IMR-90 (cell line): ENCODE data around the gene GRIPAP1. TPM values are rescaled to one million over a fixed set of nuclear protein-coding genes. Genes with fewer than 3 reads are reported as not detected.

Experiments
- ATAC-seq: fragments of 200-7000 bp; cut with Tn5 transposase; 2 replicates; pipeline ENCODE4 v1.9.1; 2020; ENCODE audit warnings: low read depth, mild to moderate bottlenecking, moderate library complexity
- BruUV-seq: library from RNA; stranded (reverse); fragments of 400-500 nt; replicated peaks from 2 replicates; lab custom pipeline; 2021; lab: Mats Ljungman, UMichigan
- CTCF ChIA-PET: fragments of 300-600 bp; formaldehyde crosslinking; extraction: SDS; loops from one replicate; lab custom pipeline; 2021; ENCODE audit warnings: antibody characterized with exemption; lab: Yijun Ruan, JAX
- POLR2A ChIA-PET: fragments of 300-600 bp; sonication (Branson Sonifier 250); formaldehyde crosslinking; loops from one replicate; lab custom pipeline; 2022; ENCODE audit warnings: antibody characterized with exemption; ENCODE audit not compliant: unreplicated experiment; lab: Charles Lee
- DNase-seq: peaks from one replicate; pipeline ENCODE4 v3.0.0; 2013
- H2AFZ ChIP-seq: replicated peaks from 2 replicates; pipeline ENCODE3; 2013; ENCODE audit warnings: low read length, mild to moderate bottlenecking; ENCODE audit not compliant: poor library complexity
- H2AK5ac ChIP-seq: 2 replicates; pipeline ENCODE4 v1.6.1; 2013; ENCODE audit warnings: low read depth, low read length, inconsistent platforms
- H2AK9ac ChIP-seq: replicated peaks from 2 replicates; pipeline ENCODE3; 2013; ENCODE audit warnings: mild to moderate bottlenecking, low read depth, low read length, moderate library complexity; ENCODE audit not compliant: poor library complexity
- H2BK120ac ChIP-seq: 2 replicates; pipeline ENCODE4 v1.6.1; 2013; ENCODE audit warnings: low read depth, low read length, inconsistent platforms
- H2BK15ac ChIP-seq: 3 replicates; pipeline ENCODE4 v1.6.1; 2013; ENCODE audit warnings: low read depth, low read length, inconsistent platforms
- H2BK20ac ChIP-seq: 2 replicates; pipeline ENCODE4 v1.6.1; 2013; ENCODE audit warnings: low read depth, mild to moderate bottlenecking, inconsistent platforms, low read length, moderate library complexity
- H2BK5ac ChIP-seq: 2 replicates; pipeline ENCODE4 v1.6.1; 2013; ENCODE audit warnings: mild to moderate bottlenecking, low read depth, low read length, inconsistent platforms; ENCODE audit not compliant: poor library complexity, severe bottlenecking
- H3K14ac ChIP-seq: replicated peaks from 2 replicates; pipeline ENCODE4 v1.6.1; 2013; ENCODE audit warnings: low read depth, low read length, inconsistent platforms
- H3K18ac ChIP-seq: 2 replicates; pipeline ENCODE4 v1.6.1; 2013; ENCODE audit warnings: low read depth, low read length, control low read depth
- H3K23ac ChIP-seq: 2 replicates; pipeline ENCODE4 v1.6.1; 2013; ENCODE audit warnings: low read depth, low read length, inconsistent platforms
- H3K27ac ChIP-seq: 2 replicates; pipeline ENCODE4 v1.5.1; 2013; ENCODE audit warnings: mild to moderate bottlenecking, control low read depth, low read length; ENCODE audit not compliant: insufficient read depth
- H3K27me3 ChIP-seq: 2 replicates; pipeline ENCODE4 v1.6.1; 2013; ENCODE audit warnings: low read length; ENCODE audit not compliant: control insufficient read depth, insufficient read depth
- H3K36me3 ChIP-seq: 2 replicates; pipeline ENCODE4 v1.6.1; 2013; ENCODE audit warnings: low read length, mixed read lengths; ENCODE audit not compliant: control insufficient read depth, insufficient read depth
- H3K4ac ChIP-seq: 2 replicates; pipeline ENCODE4 v1.6.1; 2013; ENCODE audit warnings: low read depth, low read length, inconsistent platforms
- H3K4me1 ChIP-seq: 2 replicates; pipeline ENCODE4 v1.6.1; 2013; ENCODE audit warnings: low read length, mixed read lengths; ENCODE audit not compliant: control insufficient read depth, insufficient read depth
- H3K4me2 ChIP-seq: 2 replicates; pipeline ENCODE4 v1.6.1; 2013; ENCODE audit warnings: low read depth, mild to moderate bottlenecking, control low read depth, low read length, moderate library complexity
- H3K4me3 ChIP-seq: 2 replicates; pipeline ENCODE4 v1.5.1; 2013; ENCODE audit warnings: low read depth, mild to moderate bottlenecking, control low read depth, low read length, moderate library complexity; ENCODE audit not compliant: insufficient read depth
- H3K56ac ChIP-seq: 2 replicates; pipeline ENCODE4 v1.6.1; 2013; ENCODE audit warnings: low read length, inconsistent platforms; ENCODE audit not compliant: insufficient read depth; ENCODE audit errors: extremely low read depth
- H3K79me1 ChIP-seq, 2 experiments: 2 replicates each; pipeline ENCODE4 v1.6.1; 2013; ENCODE audit warnings: low read length in 2 of 2, inconsistent platforms in 1 of 2, low read depth in 1 of 2
- H3K9ac ChIP-seq: 2 replicates; pipeline ENCODE4 v1.6.1; 2013; ENCODE audit warnings: low read depth, low read length, control low read depth
- H3K9me1 ChIP-seq: 2 replicates; pipeline ENCODE4 v1.6.1; 2013; ENCODE audit warnings: low read length, inconsistent platforms; ENCODE audit not compliant: insufficient read depth
- H3K9me3 ChIP-seq: 2 replicates; pipeline ENCODE4 v1.6.1; 2013; ENCODE audit warnings: low read length; ENCODE audit not compliant: control insufficient read depth, insufficient read depth
- H4K20me1 ChIP-seq: 2 replicates; pipeline ENCODE4 v1.6.1; 2013; ENCODE audit warnings: low read length, inconsistent platforms; ENCODE audit not compliant: insufficient read depth
- H4K5ac ChIP-seq: 2 replicates; pipeline ENCODE4 v1.6.1; 2013; ENCODE audit warnings: mild to moderate bottlenecking, low read depth, low read length, control low read depth
- H4K8ac ChIP-seq, 2 experiments: 2 replicates each; pipeline ENCODE4 v1.6.1; 2013; ENCODE audit warnings: low read depth in 2 of 2, low read length in 2 of 2, control low read depth in 1 of 2, inconsistent platforms in 1 of 2
- H4K91ac ChIP-seq: 2 replicates; pipeline ENCODE4 v1.6.1; 2013; ENCODE audit warnings: low read depth, low read length, inconsistent platforms; ENCODE audit not compliant: insufficient read depth
- BHLHE40 ChIP-seq: fragments of 150-350 bp; IDR thresholded peaks from 2 replicates; pipeline ENCODE4 v1.6.1; 2016; ENCODE audit warnings: mild to moderate bottlenecking, low read depth, low read length
- MAFK ChIP-seq: IDR thresholded peaks from 2 replicates; pipeline ENCODE4 v1.6.1; 2012; ENCODE audit warnings: low read depth, low read length, improper control_type of control experiment
- MAZ ChIP-seq: IDR thresholded peaks from 2 replicates; pipeline ENCODE4 v1.6.1; 2012; ENCODE audit warnings: low read depth, mild to moderate bottlenecking, low read length, improper control_type of control experiment, moderate library complexity, borderline replicate concordance
- USF2 ChIP-seq: fragments of 150-350 bp; IDR thresholded peaks from 2 replicates; pipeline ENCODE4 v1.6.1; 2017; ENCODE audit warnings: mild to moderate bottlenecking, antibody characterized with exemption, low read length, low read depth
- WGBS, 2 experiments: methylation state at CpG; one replicate each; pipeline versions ENCODE4 v1.1.5 to v1.1.7; 2013; ENCODE audit warnings: missing lambda C conversion rate in 2 of 2; ENCODE audit not compliant: insufficient read length in 1 of 2; ENCODE audit errors: extremely low coverage in 2 of 2; 5-methylcytosine and 5-hydroxymethylcytosine counted together
- dilution Hi-C: fragments of 300-500 bp; cut with HindIII; formaldehyde crosslinking; loops from one replicate; pipeline ENCODE4 v1.14.3; 2018; ENCODE audit warnings: low sequenced_read_pairs; ENCODE audit not compliant: unreplicated experiment
- in situ Hi-C: fragments of 300-500 bp; cut with MboI; formaldehyde crosslinking; loops from 3 replicates; pipeline ENCODE4 v1.14.3; 2019; ENCODE audit warnings: low sequenced_read_pairs, inconsistent platforms, mixed read lengths
- intact Hi-C: fragments of 100-400 bp; cut with micrococcal nuclease; formaldehyde crosslinking; loops from 2 replicates; pipeline ENCODE4 v1.10.0; 2022
- polyA plus RNA-seq, 3 experiments: library from polyadenylated mRNA; depleted of rRNA; stranded (reverse); fragments of >200 nt; gene quantifications; 2 replicates each; pipeline ENCODE4 v1.2.3, GENCODE V29; 2012; ENCODE audit warnings: low replicate concordance in 1 of 3
- total RNA-seq: library from RNA; depleted of rRNA; stranded (reverse); fragments of >200 nt; gene quantifications from 2 replicates; pipeline ENCODE4 v1.2.3, GENCODE V29; 2012

The GRIPAP1 gene
- total and polyA plus RNA-seq, 2 of the 4 experiments (the other 2 are of a cell fraction), result 17.9 to 25.0 TPM

- Histone ChIP-seq H2AFZ (no peak overlapping the region), H3K14ac (no peak overlapping the region), H3K36me3 (peaks cover 33% of the 10 kb centered on the region), H2AK9ac (no peak overlapping the region), H3K4ac (no peak overlapping the region), H2BK20ac (no peak overlapping the region), H2BK5ac (no peak overlapping the region), H2BK120ac (no peak overlapping the region), H3K56ac (no peak overlapping the region), H3K4me3 (no peak overlapping the region), H3K9me3 (no peaks in the 10 kb centered on the region), H3K4me2 (no peak overlapping the region), H3K18ac (no peak overlapping the region), H3K27me3 (no peaks in the 10 kb centered on the region), H4K8ac (no peak overlapping the region), H4K20me1 (peaks cover 35% of the 10 kb centered on the region), H3K9ac (no peak overlapping the region), H3K9me1 (peaks cover 4% of the 10 kb centered on the region; the same call in 1 of the 2 replicates), H3K23ac (0 out of 2 replicates have a peak overlapping the region, but pooled peaks have one; percentile 27), H2BK15ac (no peak overlapping the region), H3K27ac (peak overlapping the region; percentile 41; the same call in 1 of the 2 replicates), H3K4me1 (no peaks in the 10 kb centered on the region; the same call in 1 of the 2 replicates), H4K91ac (no peak overlapping the region), H3K79me1 (peaks cover 0 to 46% of the 10 kb centered on the region in 2 experiments; a peak in 3 of 4 replicates), H4K5ac (no peak overlapping the region), H2AK5ac (no peak overlapping the region)
- 50% methylated on average over 2 of the region's 9 CpGs; no CpG with 5 or more reads in 1 of the 2 experiments for WGBS, 2 experiments
- no TSS peak for BruUV-seq
- CTCF ChIA-PET, result no interaction called here
- ATAC-seq (peak; percentile 42; the same call in 1 of the 2 replicates), DNase-seq (no peak)
- dilution Hi-C loops (no loop called here), in situ Hi-C loops (no loop called here), intact Hi-C loops (no loop called here)
- POLR2A ChIA-PET, result no interaction called here
- TF ChIP-seq MAFK (no peak), USF2 (peak; percentile 38; the same call in 1 of the 2 replicates), BHLHE40 (no peak), MAZ (no peak)
Measured at GRCh38 chrX:48937054-48937907, 64.8 kb downstream of the GRIPAP1 start.
